NCI-H82 (cell line): ENCODE results near the gene GPR137.
"Not testable (repeated sequence)": the region's sequence is repeated elsewhere in the genome, so short reads cannot be mapped to it uniquely, and the experiment has no call there.

Experiments
- DNase-seq: peaks from one replicate; lab custom pipeline; 2025; lab: John Stamatoyannopoulos, UW

GPR137 gene

DNA sequence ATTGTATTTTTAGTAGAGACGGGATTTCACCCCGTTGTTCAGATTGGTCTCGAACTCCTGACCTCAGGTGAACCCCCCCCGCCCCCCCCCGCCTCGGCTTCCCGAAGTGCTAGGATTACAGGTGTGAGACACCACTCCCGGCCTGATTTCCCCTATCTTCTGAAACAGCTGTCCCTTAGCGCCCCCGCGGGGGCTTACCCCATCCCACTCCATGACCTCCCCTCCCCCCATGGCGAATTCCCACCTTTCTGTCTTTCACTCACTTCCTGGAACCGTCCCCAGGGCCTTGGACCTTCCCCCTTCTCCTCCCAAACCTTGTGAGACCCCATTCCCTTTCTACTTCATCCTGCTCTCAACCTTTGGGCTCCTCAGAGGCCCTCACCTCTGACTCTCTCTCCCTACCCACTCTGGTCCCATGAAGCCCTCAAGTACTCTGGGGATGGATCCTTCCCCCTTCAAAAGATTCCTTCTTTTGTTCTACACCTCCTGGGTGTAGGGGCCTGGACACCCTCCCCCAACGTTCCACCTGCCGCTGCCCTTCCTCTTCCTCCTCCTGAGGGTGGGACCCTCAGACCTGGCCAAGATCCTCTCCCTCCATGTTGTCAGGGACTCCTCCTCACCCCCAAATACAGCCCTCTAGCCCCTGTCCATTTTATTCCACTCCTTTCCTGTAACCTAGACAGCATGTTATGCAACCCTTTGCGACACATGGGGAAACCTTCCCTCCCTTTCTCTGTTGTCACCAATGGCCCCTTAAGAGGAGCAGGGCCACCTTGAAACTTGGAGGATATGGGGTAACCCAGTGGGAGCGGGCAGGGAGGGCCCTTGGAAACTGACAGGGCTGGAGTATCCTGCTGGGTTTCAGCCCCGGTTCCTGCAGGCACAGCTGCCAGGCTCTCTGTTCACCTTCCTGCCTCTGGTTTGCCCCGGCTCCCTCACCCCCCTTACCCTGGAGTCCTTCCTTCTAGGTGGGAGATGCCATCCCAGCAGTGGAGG is 33.4 kb downstream of the GPR137 start:
- peak; percentile 40 for DNase-seq

- DNase-seq: no peak
These were observed 34.9 kb downstream of the GPR137 start for GRCh38 chr11:64320556-64320955.

- DNase-seq: no peak
These were observed 35.4 kb downstream of the GPR137 start for GRCh38 chr11:64321026-64321425.

DNA sequence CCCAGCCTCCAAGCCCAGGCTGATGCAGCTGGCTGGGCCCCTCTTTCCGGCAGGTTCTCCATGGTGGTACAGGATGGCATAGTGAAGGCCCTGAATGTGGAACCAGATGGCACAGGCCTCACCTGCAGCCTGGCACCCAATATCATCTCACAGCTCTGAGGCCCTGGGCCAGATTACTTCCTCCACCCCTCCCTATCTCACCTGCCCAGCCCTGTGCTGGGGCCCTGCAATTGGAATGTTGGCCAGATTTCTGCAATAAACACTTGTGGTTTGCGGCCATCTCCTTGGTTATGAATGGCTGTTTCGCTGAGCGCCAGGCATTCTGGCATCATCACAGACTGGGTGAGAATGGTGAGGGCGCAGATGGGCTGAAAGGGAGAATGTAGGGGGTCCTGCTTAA is 35.9 kb downstream of the GPR137 start:
- DNase-seq: no peak

GRCh38 chr11:64322925-64323260 is 37.2 kb downstream of the GPR137 start:
- no peak for DNase-seq

DNA sequence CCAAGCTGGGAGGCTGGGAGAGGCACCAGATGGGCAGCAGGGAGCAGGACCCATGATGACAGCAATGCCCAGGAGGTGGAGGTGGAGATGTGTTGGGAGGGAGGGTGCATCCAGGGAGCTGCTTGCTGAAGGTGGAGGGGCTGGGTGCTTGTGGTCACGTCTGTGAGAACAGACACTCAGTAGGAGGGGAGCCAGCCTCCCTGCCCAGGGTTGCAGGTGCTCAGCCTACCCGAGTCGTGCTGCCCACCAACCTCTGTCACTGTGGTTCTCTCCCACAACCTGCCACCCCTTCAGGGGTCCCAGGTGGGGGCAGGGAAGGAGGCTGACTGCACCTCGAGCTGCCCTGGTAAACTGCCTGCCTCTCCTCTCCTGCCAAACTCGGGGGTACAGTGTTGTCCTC is 37.7 kb downstream of the GPR137 start:
- no peak for DNase-seq

- DNase-seq: not testable (repeated sequence)
These were observed 38.3 kb downstream of the GPR137 start for GRCh38 chr11:64323984-64324383.

GRCh38 chr11:64324692-64325469 is 39.2 kb downstream of the GPR137 start:
- DNase-seq: no peak

- no peak for DNase-seq
These were observed 41.7 kb downstream of the GPR137 start for GRCh38 chr11:64327375-64327774.

- DNase-seq: no peak
These were observed 42.3 kb downstream of the GPR137 start for GRCh38 chr11:64327993-64328392.

DNA sequence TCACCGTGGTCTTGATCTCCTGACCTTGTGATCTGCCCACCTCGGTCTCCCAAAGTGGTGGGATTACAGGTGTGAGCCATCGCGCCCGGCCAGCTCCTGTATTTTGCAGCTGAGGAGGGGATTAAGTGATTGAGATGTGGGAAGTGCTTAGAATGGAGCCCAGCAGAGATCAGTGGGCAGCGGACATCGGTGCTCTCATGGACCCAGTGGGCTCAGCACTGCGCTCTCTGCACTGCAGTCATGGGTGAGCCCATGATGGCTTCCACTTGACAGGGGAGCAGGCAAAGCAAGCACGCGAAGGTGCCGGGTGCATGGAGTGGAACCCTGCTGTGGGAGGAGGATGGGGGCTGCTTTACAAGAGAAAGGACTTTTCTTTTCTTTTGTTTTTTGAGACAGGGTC is 45.2 kb downstream of the GPR137 start:
- DNase-seq: no peak

GRCh38 chr11:64331569-64332371 is 46.1 kb downstream of the GPR137 start:
- DNase-seq: peak; percentile 74

DNA sequence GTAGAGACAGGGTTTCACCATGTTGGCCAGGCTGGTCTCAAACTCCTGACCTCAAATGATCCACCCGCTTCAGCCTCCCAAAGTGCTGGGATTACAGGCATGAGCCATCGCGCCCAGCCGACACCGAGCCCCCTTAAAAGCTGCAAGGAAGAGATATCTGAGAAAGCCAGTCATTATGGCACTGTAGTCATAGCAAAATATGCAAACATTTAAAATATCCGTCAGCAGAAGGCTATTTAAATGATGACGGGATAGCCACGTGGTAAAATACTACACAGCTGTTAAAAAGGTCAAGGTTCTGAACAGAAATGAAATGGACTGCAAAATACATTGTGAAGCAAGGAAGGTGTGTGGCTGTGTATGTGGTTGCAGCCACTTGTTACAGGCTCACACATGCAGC is 47.9 kb downstream of the GPR137 start:
- no peak for DNase-seq

DNA sequence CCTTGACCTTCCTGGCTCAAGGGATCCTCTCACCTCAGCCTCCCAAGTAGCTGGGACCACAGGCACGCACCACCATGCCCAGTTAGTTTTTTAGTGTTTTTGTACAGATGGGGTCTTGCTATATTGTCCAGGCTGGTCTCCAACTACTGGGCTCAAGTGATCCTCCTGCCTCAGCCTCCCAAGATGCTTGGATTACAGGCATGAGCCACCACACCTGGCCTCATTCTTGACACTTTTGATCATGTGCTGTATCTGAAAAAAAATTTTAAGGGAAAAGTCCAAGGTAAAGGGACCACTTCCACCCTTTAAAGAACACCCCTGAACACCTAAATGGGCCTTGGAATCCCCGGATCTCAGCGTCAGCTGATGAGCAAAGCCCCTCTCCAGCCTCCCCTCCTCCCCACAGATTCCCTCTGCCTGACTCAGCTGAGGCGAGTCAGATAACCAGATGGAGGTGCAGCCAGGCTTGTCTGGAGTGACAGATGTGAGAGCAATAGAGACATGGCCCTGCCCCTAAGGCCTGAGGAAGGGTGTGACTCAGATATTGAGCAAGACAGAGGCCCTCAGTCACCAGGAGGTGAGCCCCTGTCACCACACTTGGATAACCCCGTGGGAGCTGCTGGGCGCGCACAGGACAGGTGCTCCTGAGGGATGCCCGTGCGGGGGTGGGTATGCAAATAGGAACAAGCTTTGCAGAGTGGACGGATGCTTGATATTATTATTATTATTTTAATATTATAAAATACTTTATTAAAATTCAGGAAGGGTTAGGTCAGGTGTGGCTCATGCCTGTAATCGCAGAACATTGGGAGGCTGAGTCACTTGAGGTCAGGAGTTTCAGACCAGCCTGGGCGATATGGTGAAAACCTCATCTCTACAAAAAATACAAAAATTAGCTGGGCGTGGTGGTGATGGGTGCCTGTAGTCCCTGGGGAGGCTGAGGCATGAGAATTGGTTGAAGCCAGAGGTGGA is 49.4 kb downstream of the GPR137 start:
- DNase-seq: peak; percentile 99

DNA sequence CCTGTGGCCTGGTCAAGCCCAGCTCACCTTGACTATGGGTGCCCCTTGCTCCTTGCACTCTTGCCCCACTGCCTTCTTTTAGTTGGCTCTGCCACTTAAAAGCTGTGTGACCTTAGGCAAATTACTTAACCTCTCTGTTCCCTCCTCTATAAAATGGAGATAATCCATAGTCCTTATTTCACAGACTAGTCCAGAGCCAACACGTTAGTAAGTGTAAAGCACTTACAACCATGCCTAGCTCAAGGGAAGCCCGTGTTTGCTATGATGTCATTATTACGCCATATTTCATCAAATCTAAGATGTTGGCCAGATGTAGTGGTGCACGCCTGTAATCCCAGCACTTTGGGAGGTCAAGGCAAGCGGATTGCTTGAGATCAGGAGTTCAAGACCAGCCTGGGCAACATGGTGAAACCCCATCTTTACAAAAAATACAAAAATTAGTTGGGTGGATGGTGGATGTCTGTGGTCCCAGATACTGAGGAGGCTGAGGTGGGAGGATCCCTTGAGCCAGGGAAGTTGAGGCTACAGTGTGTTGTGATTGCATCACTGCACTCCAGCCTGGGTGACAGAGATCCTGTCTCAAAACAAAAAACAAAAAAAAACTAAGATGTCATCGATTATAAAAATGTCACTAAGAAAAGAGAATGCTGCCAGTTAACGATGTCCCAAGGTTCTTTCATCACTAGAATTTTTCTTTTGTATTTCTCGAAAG is 52.0 kb downstream of the GPR137 start:
- DNase-seq: no peak

DNA sequence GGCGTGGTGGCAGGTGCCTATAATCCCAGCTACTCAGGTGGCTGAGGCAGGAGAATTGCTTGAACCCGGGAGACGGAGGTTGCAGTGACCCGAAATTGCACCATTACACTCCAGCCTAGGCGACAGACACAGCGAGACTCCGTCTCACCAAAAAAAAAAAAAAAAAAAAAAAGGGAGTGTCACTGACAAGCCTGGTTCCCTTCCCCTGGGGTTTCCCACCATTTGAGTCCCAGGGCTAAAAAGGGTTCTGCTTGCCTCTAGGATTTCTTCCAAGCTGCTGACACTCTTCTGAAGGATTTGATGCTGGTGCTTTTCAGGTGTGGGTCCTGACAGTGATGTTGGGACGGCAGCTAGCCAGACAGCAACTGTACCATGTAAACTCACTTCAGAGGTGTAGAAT is 53.1 kb downstream of the GPR137 start:
- DNase-seq: no peak
